ENCODE data around the gene CD300E. TPM values are rescaled to one million over a fixed set of nuclear protein-coding genes. Genes with fewer than 3 reads are reported as not detected.

Gene CD300E, protein sequence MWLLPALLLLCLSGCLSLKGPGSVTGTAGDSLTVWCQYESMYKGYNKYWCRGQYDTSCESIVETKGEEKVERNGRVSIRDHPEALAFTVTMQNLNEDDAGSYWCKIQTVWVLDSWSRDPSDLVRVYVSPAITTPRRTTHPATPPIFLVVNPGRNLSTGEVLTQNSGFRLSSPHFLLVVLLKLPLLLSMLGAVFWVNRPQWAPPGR
- total RNA-seq = not detected

DNA sequence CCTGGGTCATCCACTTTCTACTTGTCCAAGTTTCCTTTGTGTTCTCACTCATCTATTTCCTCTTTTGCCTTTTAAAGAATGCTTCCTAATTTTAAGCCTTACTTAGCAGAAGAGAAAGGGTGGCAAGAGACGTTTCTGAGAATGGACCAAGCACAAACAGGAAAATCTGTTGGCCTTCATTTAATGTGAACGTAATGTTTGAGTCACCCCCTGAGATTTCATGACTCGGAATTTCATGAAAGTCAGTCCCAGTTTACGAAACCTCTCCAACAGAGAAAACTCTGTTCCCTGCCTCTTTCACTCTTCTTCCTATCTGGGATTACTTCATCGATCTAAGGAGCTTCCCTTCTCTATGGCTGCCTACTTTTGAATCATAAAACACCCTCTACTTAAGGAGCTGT is at the start of gene CD300E:
CD300E (minus strand) TSS at position 46 of the 401 bp plus-strand sequence. CDS start 117 bp downstream, outside the sequence.
- Mint-ChIP-seq H3K27ac (no peak within 1 kb of the TSS), H3K9me3 (no peaks in the 10 kb centered on the region), H3K27me3 (ENCODE audit: low read depth) (peaks cover 36% of the 10 kb centered on the region), H3K4me3 (no peak within 1 kb of the TSS), H3K36me3 (ENCODE audit: low read depth) (no peaks in the 10 kb centered on the region), H3K4me1 (ENCODE audit: low read depth) (no peaks in the 10 kb centered on the region)
- no peak for DNase-seq
- intact Hi-C loops (cut with micrococcal nuclease) = no loop called here
- CTCF ChIA-PET = interaction anchor here (1.0 kb wide), 1 partner anchor 115 kb away, joined by 3 read pairs; no protein-coding TSS in a partner anchor

DNA sequence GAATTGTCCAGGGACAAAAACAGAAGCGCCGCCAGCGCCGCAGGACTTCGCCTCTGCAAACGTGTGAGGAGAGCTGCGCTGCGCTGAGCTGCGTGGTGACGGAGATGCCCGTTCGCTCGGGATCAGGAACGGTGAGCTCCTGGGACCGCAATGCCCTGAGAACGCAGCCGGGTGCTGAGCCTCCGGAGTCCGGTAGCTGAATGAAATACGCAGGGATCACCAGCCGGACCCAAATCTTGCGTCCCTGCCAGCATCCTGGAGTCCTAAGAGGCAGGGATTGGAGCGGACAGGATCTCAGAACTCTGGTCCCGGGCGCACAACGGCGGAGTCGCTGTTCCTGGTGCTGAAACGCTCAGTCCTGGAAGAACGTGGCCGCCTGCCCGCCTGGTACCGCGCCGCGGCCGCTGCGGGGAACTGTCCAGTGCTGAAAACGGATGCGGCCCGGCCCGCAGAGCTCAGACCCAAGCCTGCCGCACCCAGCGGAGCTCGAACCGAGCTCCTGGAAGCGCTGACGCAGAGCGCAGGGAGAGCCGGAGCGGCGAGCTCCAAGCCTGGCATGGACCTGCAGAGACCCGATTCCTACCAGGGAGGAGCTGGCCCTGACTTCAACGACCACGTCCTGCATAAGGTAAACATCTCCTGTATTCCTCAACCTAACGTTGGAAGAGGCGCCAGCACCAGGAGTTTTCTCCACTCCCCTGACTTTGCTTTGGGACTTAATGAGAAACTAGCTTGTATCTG is 47.7 kb upstream of the CD300E start:
- Mint-ChIP-seq H3K27me3 (ENCODE audit: low read depth) (peaks cover 35% of the 10 kb centered on the region), H3K4me1 (ENCODE audit: low read depth) (no peaks in the 10 kb centered on the region), H3K36me3 (ENCODE audit: low read depth) (no peaks in the 10 kb centered on the region), H3K4me3 (no peak overlapping the region), H3K9me3 (no peaks in the 10 kb centered on the region), H3K27ac (no peak overlapping the region)
- CTCF ChIA-PET = interaction anchor here (0.6 to 2.2 kb wide), 4 partner anchors 14 to 178 kb away, joined by 3 to 9 read pairs (median 4); partner anchors contain the start of gene RAB37
- intact Hi-C loops (cut with micrococcal nuclease) = loop anchor here (5.0 kb wide), 1 partner anchor 66 kb away; the partner anchor contains the start of gene RAB37
- peak; percentile 90 for DNase-seq

DNA sequence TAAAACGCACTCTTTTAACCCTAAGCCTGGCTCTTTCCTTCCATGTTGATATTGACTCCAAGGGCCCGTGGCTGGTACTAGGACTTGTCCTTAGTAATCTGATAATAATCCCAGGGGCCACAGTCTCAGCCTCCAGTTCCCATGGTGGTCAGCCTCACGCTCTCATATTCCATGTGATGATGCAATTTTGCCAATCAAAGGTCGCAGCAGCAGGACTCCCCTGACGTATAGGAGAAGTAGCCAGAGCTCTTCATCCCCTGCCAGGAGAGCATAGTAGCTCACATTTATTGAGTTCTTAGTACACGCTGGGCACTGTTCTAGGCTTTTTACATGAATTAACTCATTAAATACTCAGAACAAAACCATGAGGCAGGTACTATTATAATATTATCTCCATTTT is 46.8 kb upstream of the CD300E start:
- Mint-ChIP-seq H3K4me1 (ENCODE audit: low read depth) (no peaks in the 10 kb centered on the region), H3K27me3 (ENCODE audit: low read depth) (peaks cover 36% of the 10 kb centered on the region), H3K36me3 (ENCODE audit: low read depth) (no peaks in the 10 kb centered on the region), H3K9me3 (no peaks in the 10 kb centered on the region), H3K4me3 (no peak overlapping the region), H3K27ac (no peak overlapping the region)
- no peak for DNase-seq
- CTCF ChIA-PET = no interaction called here
- intact Hi-C loops (cut with micrococcal nuclease) = loop anchor here (5.0 kb wide), 1 partner anchor 67 kb away; the partner anchor contains the start of gene RAB37

DNA sequence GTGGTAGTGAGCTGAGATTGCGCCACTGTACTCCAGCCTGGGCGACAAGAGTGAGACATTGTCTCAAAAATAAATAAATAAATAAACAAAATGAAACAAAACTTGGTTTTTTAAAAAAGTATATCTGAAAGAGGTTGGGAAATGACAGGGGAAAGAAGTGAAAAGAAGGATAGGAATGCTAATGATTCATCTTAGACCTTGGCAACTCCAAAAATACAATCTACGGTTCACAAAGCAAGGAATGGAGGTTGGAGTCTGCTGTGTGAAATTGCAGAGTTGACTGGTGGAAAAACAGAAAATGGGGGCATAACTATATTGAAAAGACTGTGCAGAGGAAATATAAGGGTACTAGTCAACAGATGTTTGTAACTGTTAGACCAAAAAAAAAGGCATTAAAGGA is 40.0 kb upstream of the CD300E start:
- Mint-ChIP-seq H3K4me3 (no peak overlapping the region), H3K27me3 (ENCODE audit: low read depth) (peaks cover 27% of the 10 kb centered on the region), H3K36me3 (ENCODE audit: low read depth) (no peaks in the 10 kb centered on the region), H3K4me1 (ENCODE audit: low read depth) (no peaks in the 10 kb centered on the region), H3K27ac (no peak overlapping the region), H3K9me3 (no peaks in the 10 kb centered on the region)
- intact Hi-C loops (cut with micrococcal nuclease) = no loop called here
- CTCF ChIA-PET = no interaction called here
- no peak for DNase-seq

DNA sequence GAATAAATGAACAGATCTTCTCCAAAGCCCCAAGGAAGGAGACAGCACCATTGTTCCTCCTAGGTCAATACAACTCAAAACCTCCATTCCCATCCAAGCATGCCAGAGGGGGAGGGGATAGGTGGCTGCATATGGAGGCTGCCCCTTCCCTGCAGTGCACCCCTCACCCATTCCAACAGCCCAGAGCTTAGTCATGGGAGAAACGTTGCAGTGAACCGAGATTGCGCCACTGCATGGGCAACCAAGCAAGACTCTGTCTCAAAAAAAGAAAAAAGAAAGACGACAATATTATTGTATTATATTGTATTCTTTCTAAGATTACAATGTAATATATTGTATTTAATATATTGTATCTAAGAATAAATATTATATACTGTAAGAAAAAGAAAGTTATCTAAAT is 36.4 kb upstream of the CD300E start:
- H3K4me1 Mint-ChIP-seq (ENCODE audit: low read depth) = peaks cover 3% of the 10 kb centered on the region
- CTCF ChIA-PET = interaction anchor here (1.1 kb wide), 1 partner anchor 76 kb away, joined by 3 read pairs; no protein-coding TSS in a partner anchor
- intact Hi-C loops (cut with micrococcal nuclease) = no loop called here
- no peaks in the 10 kb centered on the region for H3K9me3 Mint-ChIP-seq
- H3K4me3 Mint-ChIP-seq = no peak overlapping the region
- H3K27ac Mint-ChIP-seq = no peak overlapping the region
- no peak for DNase-seq
- H3K27me3 Mint-ChIP-seq (ENCODE audit: low read depth) = peaks cover 20% of the 10 kb centered on the region
- H3K36me3 Mint-ChIP-seq (ENCODE audit: low read depth) = no peaks in the 10 kb centered on the region

DNA sequence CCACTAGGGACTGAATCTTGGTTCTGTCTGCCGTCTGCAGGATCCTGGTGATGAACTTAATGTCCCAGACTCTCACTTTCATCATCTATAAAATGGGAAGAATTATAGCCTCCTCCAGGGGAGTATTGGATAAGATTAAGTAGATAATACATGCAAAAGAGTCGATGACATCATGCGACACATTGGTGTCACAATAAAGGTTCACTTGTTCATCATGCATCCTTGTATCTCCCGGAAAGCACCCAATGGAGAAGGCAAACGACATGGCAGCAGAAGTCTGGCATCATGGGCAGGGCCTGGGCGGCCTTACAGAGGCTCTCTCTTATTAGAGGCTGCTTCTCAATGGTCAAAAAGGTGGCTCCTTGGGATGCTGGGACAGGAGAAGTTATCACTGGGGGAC is 35.1 kb upstream of the CD300E start:
- no peak for DNase-seq
- no peaks in the 10 kb centered on the region for H3K36me3 Mint-ChIP-seq (ENCODE audit: low read depth)
- no peaks in the 10 kb centered on the region for H3K9me3 Mint-ChIP-seq
- intact Hi-C loops (cut with micrococcal nuclease) = no loop called here
- H3K4me3 Mint-ChIP-seq = no peak overlapping the region
- no peak overlapping the region for H3K27ac Mint-ChIP-seq
- H3K4me1 Mint-ChIP-seq (ENCODE audit: low read depth) = peaks cover 3% of the 10 kb centered on the region
- CTCF ChIA-PET = interaction anchor here (0.6 to 5.0 kb wide), 3 partner anchors 79 to 185 kb away, joined by 3 to 102 read pairs (median 4); partner anchors contain the start of gene RAB37
- peaks cover 12% of the 10 kb centered on the region for H3K27me3 Mint-ChIP-seq (ENCODE audit: low read depth)

DNA sequence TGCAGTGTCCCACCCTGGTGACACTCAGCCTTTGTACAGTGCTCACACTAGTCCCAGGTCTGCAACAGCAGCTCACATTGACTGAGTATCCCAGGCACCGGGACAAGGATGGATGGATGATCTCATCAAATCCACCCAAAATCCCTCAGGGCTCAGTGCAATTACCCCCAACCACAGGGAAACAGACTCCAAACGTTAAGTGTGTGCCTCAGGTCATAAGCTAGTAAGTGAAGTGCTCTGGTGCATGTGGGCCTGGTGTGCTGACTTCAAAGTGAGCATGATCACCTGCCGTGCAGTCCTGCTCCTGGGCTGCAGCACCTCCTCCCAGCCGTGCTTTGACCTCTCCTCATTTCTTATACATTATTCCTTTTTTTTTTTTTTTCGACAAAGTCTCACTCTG is 31.2 kb upstream of the CD300E start:
- no peaks in the 10 kb centered on the region for H3K9me3 Mint-ChIP-seq
- H3K4me3 Mint-ChIP-seq = no peak overlapping the region
- H3K4me1 Mint-ChIP-seq (ENCODE audit: low read depth) = peaks cover 3% of the 10 kb centered on the region
- CTCF ChIA-PET = interaction anchor here (0.7 to 5.0 kb wide), 2 partner anchors 83 to 116 kb away, joined by 5 to 102 read pairs; partner anchors contain the start of gene RAB37
- no peak for DNase-seq
- no peak overlapping the region for H3K27ac Mint-ChIP-seq
- H3K36me3 Mint-ChIP-seq (ENCODE audit: low read depth) = no peaks in the 10 kb centered on the region
- H3K27me3 Mint-ChIP-seq (ENCODE audit: low read depth) = peaks cover 3% of the 10 kb centered on the region
- intact Hi-C loops (cut with micrococcal nuclease) = no loop called here

DNA sequence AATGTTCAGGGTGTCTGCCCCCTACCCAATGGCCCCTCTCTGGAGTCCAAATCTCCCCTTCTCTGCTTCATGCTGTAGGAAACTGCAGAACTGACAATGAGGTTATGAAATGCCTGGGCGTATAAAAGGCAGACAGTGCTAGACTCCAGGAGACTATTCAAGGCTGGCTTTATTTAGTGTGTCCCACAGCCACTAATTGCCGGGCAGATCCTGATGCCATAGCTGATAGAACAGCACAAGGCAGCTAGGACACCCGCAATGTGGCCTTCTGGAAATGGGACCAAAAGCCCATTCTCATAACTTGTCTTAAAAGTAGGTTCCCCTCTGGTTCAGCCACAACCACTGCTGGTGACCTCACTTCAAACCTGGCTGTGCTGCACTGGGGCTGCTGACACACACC is 28.5 kb upstream of the CD300E start:
- H3K27ac Mint-ChIP-seq = no peak overlapping the region
- H3K36me3 Mint-ChIP-seq (ENCODE audit: low read depth) = no peaks in the 10 kb centered on the region
- H3K4me1 Mint-ChIP-seq (ENCODE audit: low read depth) = no peaks in the 10 kb centered on the region
- CTCF ChIA-PET = interaction anchor here (1.2 kb wide), 1 partner anchor 86 kb away, joined by 6 read pairs; the partner anchor contains the start of gene RAB37
- no peak overlapping the region for H3K4me3 Mint-ChIP-seq
- H3K27me3 Mint-ChIP-seq (ENCODE audit: low read depth) = no peaks in the 10 kb centered on the region
- DNase-seq = no peak
- intact Hi-C loops (cut with micrococcal nuclease) = no loop called here
- H3K9me3 Mint-ChIP-seq = no peaks in the 10 kb centered on the region

DNA sequence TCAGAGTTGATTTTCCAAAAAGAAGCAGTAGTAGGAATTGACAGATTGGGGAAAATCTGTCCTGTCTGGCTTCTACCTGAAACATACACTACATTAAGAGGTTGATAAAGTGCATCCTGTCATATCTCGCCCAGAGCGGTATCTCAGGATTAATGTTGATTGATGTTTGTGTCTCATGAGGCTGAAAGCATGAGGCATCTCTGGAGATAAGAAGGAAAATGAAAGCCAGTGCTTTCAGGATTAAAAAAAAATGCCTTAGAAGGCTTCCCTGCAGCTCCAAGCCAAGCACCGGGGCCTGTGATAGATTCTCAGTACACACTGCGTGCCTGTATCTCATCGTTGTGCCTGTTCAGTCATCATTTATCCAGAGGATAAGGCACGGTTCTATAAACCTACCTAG is 26.4 kb upstream of the CD300E start:
- CTCF ChIA-PET = interaction anchor here (0.6 kb wide), 1 partner anchor 290 kb away, joined by 6 read pairs; no protein-coding TSS in a partner anchor
- Mint-ChIP-seq H3K9me3 (no peaks in the 10 kb centered on the region), H3K27ac (no peak overlapping the region), H3K4me1 (ENCODE audit: low read depth) (no peaks in the 10 kb centered on the region), H3K36me3 (ENCODE audit: low read depth) (no peaks in the 10 kb centered on the region), H3K4me3 (no peak overlapping the region), H3K27me3 (ENCODE audit: low read depth) (no peaks in the 10 kb centered on the region)
- intact Hi-C loops (cut with micrococcal nuclease) = no loop called here
- DNase-seq = no peak

DNA sequence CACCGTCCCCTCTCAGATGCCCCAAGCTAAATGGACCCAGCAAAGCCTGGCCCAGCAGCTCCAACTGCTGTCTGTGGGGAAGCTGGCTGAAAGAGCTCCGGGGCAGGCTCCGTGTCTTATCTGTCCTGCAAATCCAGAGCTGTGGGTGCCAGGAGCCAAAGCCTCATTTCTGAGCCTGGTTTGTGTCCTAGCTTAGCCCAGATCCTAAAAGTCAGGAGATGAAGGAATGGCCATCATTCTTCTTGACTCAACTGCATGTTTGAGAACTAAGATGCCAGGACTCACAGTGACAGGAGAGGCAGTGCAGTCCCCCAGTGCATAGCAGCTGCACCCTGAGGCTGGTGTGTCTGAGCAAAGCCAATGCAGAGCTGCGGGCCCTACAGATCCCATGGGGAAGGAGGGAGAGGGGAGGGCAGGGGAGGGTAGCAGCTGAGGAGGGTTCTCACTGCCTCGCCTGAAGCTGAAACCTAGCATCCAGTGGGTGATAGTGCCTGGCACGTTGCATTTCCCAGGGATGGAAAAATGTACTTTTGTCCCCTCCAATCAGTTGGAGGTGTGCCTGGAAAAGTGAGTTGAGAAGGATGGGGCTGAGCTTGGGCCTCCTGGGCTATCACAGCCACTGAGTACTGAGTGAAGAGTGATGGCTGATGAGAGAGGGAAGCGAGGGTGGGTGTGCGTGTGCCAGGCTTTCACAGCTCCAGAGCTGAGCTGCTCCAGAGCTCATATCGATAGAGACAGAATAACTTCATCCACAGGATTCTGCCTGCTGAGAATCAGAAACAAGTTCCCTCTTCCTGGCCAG is 24.5 kb upstream of the CD300E start:
- intact Hi-C loops (cut with micrococcal nuclease) = no loop called here

DNA sequence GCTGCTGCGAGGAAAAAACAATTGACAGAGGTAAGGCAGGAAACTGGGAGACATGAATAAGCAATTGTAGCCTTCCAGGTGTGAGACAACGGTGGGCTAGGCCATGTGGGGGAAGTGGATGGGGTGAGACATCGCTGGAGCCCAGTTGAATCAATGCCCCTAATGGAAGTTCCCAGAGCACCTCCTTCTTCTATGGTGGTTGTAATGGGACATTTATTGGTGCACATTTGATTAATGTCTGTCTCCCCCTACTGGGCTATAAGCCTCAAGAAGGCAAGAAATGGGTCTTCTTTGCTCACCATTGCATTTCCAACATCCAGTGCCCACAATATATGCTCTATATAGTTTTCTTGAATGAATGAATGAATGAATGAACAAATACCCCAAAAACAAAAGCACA is 22.7 kb upstream of the CD300E start:
- intact Hi-C loops (cut with micrococcal nuclease) = no loop called here
- Mint-ChIP-seq H3K9me3 (no peaks in the 10 kb centered on the region), H3K4me3 (no peak overlapping the region), H3K36me3 (ENCODE audit: low read depth) (no peaks in the 10 kb centered on the region), H3K27me3 (ENCODE audit: low read depth) (peaks cover 4% of the 10 kb centered on the region), H3K27ac (no peak overlapping the region), H3K4me1 (ENCODE audit: low read depth) (no peaks in the 10 kb centered on the region)
- DNase-seq = no peak
- CTCF ChIA-PET = no interaction called here

More for the DNA sequence above, 24.5 kb upstream of the CD300E start:
- Mint-ChIP-seq H3K36me3 (ENCODE audit: low read depth) (no peaks in the 10 kb centered on the region), H3K9me3 (no peaks in the 10 kb centered on the region), H3K27me3 (ENCODE audit: low read depth) (peaks cover 3% of the 10 kb centered on the region), H3K4me3 (no peak overlapping the region), H3K27ac (no peak overlapping the region), H3K4me1 (ENCODE audit: low read depth) (no peaks in the 10 kb centered on the region)
- CTCF ChIA-PET = interaction anchor here (0.9 to 1.9 kb wide), 4 partner anchors 9 to 280 kb away, joined by 3 to 7 read pairs (median 4); partner anchors contain the start of gene GPR142
- no peak for DNase-seq

DNA sequence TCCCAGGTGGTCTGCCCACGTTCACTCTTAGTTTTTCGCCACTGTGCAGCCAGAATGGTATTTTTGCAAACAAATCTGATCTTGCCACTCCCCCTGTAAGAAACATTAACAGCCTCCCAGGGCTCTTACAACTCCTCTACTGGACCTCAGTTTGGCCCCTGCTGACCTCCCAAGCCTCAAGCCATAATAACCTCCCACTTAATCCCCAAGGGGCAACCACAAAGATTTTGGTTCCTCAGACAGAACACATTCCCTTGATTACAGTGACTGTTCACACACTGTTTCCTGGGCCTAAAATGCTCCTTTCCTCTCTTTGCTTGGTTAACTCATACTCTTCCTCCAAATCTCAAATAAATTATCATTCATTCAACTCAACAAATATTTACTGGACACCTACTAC is 21.5 kb upstream of the CD300E start:
- peaks cover 12% of the 10 kb centered on the region for H3K27me3 Mint-ChIP-seq (ENCODE audit: low read depth)
- H3K9me3 Mint-ChIP-seq = no peaks in the 10 kb centered on the region
- intact Hi-C loops (cut with micrococcal nuclease) = no loop called here
- H3K36me3 Mint-ChIP-seq (ENCODE audit: low read depth) = no peaks in the 10 kb centered on the region
- H3K4me1 Mint-ChIP-seq (ENCODE audit: low read depth) = peaks cover 2% of the 10 kb centered on the region
- DNase-seq = no peak
- H3K4me3 Mint-ChIP-seq = no peak overlapping the region
- CTCF ChIA-PET = interaction anchor here (0.9 to 1.7 kb wide), 2 partner anchors 67 to 135 kb away, joined by 3 read pairs; no protein-coding TSS in a partner anchor
- H3K27ac Mint-ChIP-seq = no peak overlapping the region

All from activated naive CD4-positive, alpha-beta T cell treated with anti-CD3 and anti-CD28 coated beads for 36 hours (primary cell).